Nephron (organoid): ENCODE data around the gene ASXL1.
"Not testable (repeated sequence)": the region's sequence is repeated elsewhere in the genome, so short reads cannot be mapped to it uniquely, and the experiment has no call there.

Experiments used
- H3K27ac Mint-ChIP-seq, 3 experiments: 2 replicates each; pipeline ENCODE4 v1.8.0; 2020; ENCODE audit warnings: mixed read lengths in 3 of 3, mild to moderate bottlenecking in 2 of 3, moderate library complexity in 1 of 3
- H3K27me3 Mint-ChIP-seq: 2 replicates; pipeline ENCODE4 v1.8.0; 2021; ENCODE audit warnings: low read depth, mild to moderate bottlenecking, moderate library complexity, mixed read lengths
- H3K36me3 Mint-ChIP-seq: 2 replicates; pipeline ENCODE4 v1.8.0; 2020; ENCODE audit warnings: low read depth, mixed read lengths
- H3K4me1 Mint-ChIP-seq: 2 replicates; pipeline ENCODE4 v1.8.0; 2020; ENCODE audit warnings: mixed read lengths
- H3K4me3 Mint-ChIP-seq, 3 experiments: 2 replicates each; pipeline ENCODE4 v1.8.0; 2020; ENCODE audit warnings: mild to moderate bottlenecking in 3 of 3, mixed read lengths in 3 of 3, moderate library complexity in 2 of 3
- H3K9me3 Mint-ChIP-seq: 2 replicates; pipeline ENCODE4 v1.8.0; 2020; ENCODE audit warnings: mixed read lengths
- TF ChIP-seq, protein P1 (sequence below), 3 experiments: fragments of 200-600 bp; sonication (generic); IDR thresholded peaks; one replicate each; pipeline ENCODE4 v1.5.0; 2021; ENCODE audit warnings: antibody characterized with exemption in 3 of 3; ENCODE audit not compliant: unreplicated experiment in 3 of 3

ASXL1 gene

GRCh38 chr20:32316667-32317066 is 41.5 kb upstream of the ASXL1 start:
- TF ChIP-seq, protein P1, sequence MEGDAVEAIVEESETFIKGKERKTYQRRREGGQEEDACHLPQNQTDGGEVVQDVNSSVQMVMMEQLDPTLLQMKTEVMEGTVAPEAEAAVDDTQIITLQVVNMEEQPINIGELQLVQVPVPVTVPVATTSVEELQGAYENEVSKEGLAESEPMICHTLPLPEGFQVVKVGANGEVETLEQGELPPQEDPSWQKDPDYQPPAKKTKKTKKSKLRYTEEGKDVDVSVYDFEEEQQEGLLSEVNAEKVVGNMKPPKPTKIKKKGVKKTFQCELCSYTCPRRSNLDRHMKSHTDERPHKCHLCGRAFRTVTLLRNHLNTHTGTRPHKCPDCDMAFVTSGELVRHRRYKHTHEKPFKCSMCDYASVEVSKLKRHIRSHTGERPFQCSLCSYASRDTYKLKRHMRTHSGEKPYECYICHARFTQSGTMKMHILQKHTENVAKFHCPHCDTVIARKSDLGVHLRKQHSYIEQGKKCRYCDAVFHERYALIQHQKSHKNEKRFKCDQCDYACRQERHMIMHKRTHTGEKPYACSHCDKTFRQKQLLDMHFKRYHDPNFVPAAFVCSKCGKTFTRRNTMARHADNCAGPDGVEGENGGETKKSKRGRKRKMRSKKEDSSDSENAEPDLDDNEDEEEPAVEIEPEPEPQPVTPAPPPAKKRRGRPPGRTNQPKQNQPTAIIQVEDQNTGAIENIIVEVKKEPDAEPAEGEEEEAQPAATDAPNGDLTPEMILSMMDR (IDR thresholded peaks at IDR 0.05; ENCODE audit: unreplicated experiment in 3 of 3) = no peak
- H3K9me3 Mint-ChIP-seq = no peaks in the 10 kb centered on the region
- H3K4me3 Mint-ChIP-seq = no peak overlapping the region

GRCh38 chr20:32319100-32319499 is 39.0 kb upstream of the ASXL1 start:
- Mint-ChIP-seq H3K36me3 (peaks cover 40% of the 10 kb centered on the region), H3K9me3 (no peaks in the 10 kb centered on the region), H3K4me1 (peaks cover 17% of the 10 kb centered on the region), H3K27me3 (no peaks in the 10 kb centered on the region), H3K27ac (no peak overlapping the region), H3K4me3 (no peak overlapping the region)
- TF ChIP-seq, protein P1 (IDR thresholded peaks at IDR 0.05; ENCODE audit: unreplicated experiment in 3 of 3) = no peak

More at GRCh38 chr20:32316667-32317066, 41.5 kb upstream of the ASXL1 start:
- Mint-ChIP-seq H3K36me3 (peaks cover 52% of the 10 kb centered on the region), H3K27ac (peak overlapping the region; percentile 76 to 86 (median 81)), H3K4me1 (peaks cover 17% of the 10 kb centered on the region), H3K27me3 (no peaks in the 10 kb centered on the region)

DNA sequence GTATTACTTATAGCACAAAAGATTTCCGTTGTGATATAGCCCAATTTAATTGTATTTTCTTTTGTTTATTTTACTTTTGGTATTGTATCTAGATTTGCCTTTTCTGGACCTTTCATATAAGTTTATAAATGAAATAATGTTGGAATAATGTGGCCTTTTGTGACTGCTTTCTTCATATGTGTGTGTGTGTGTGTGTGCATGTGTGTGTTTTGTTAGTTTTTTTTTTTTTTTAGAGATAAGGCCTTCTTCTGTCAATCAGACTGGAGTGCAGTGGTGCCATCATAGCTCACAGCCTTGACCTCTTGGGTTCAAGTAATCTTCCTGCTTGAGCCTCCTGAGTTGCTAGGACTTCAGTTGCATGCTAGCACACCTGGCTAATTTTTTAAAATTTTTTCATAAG is 37.8 kb upstream of the ASXL1 start:
- H3K27ac Mint-ChIP-seq = no peak overlapping the region
- TF ChIP-seq, protein P1 (IDR thresholded peaks at IDR 0.05; ENCODE audit: unreplicated experiment in 3 of 3) = no peak
- no peaks in the 10 kb centered on the region for H3K9me3 Mint-ChIP-seq
- H3K27me3 Mint-ChIP-seq = no peaks in the 10 kb centered on the region
- no peak overlapping the region for H3K4me3 Mint-ChIP-seq
- H3K4me1 Mint-ChIP-seq = peaks cover 10% of the 10 kb centered on the region
- peaks cover 32% of the 10 kb centered on the region for H3K36me3 Mint-ChIP-seq

GRCh38 chr20:32321390-32321789 is 36.7 kb upstream of the ASXL1 start:
- TF ChIP-seq, protein P1 (IDR thresholded peaks at IDR 0.05; ENCODE audit: unreplicated experiment in 3 of 3) = no peak
- Mint-ChIP-seq H3K4me1 (peaks cover under 1% of the 10 kb centered on the region), H3K36me3 (peaks cover 25% of the 10 kb centered on the region), H3K4me3 (no peak overlapping the region), H3K27ac (no peak overlapping the region), H3K27me3 (no peaks in the 10 kb centered on the region), H3K9me3 (no peaks in the 10 kb centered on the region)

- not testable (repeated sequence) for H3K4me1 Mint-ChIP-seq, H3K27ac Mint-ChIP-seq, H3K9me3 Mint-ChIP-seq, H3K27me3 Mint-ChIP-seq, H3K4me3 Mint-ChIP-seq
- H3K36me3 Mint-ChIP-seq = peaks cover 25% of the 10 kb centered on the region
These were observed 35.9 kb upstream of the ASXL1 start for GRCh38 chr20:32322260-32322659.

DNA sequence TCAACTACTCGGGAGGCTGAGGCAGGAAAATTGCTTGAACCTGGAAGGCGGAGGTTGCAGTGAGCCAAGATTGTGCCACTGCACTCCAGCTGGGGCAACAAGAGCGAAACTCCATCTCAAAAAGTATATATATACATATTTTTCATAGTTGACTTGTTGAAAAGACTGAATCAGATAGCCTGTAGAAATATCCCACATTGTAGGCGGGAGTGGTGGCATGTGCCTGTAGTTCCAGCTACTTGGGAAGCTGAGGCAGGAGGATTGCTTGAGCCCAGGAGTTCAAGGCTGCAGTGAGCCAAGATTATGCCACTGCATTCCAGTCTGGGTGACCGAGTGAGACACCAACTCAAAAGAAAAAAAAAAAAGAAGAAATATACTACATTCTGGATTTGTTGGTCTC is 34.4 kb upstream of the ASXL1 start:
- not testable (repeated sequence) for H3K27ac Mint-ChIP-seq, H3K27me3 Mint-ChIP-seq, H3K9me3 Mint-ChIP-seq, H3K4me3 Mint-ChIP-seq, H3K4me1 Mint-ChIP-seq
- peaks cover 24% of the 10 kb centered on the region for H3K36me3 Mint-ChIP-seq

DNA sequence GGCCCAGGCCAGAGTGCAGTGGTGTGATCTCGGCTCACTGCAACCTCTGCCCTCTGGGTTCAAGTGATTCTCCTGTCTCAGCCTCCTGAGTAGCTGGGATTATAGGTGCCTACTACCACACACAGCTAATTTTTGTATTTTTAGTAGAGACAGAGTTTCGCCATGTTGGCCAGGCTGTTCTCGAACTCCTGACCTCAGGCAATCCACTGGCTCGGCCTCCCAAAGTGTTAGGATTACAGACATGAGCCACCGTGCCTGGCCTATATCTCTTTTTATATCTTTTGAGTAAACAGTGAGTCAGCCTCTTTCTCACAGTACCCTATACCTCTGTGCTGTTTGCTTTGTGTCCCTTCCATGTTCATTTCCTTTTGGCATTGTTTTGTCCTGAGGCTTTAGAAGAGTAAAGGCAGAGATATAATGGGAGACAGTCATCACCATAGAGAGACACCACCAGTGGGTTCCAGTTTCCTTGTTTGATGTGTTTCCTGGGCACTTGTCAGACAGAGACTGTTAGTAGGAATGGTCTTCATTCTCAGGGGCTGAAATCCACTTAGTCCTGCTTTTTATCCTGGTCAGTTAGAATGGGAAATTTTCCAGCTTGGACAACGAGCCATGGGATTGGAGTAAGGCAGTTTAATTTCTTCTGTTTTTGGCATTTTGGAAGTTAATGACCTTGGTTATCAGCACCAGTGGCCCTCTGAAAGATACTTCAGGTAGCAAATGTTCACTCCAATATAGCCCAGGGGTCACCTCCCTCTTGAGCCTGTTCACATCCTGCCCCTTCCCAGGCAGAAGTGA is 32.2 kb upstream of the ASXL1 start:
- H3K9me3 Mint-ChIP-seq = no peaks in the 10 kb centered on the region
- no peak overlapping the region for H3K27ac Mint-ChIP-seq
- H3K27me3 Mint-ChIP-seq = no peaks in the 10 kb centered on the region
- H3K4me1 Mint-ChIP-seq = no peaks in the 10 kb centered on the region
- no peak overlapping the region for H3K4me3 Mint-ChIP-seq
- H3K36me3 Mint-ChIP-seq = peaks cover 26% of the 10 kb centered on the region
- TF ChIP-seq, protein P1 (IDR thresholded peaks at IDR 0.05; ENCODE audit: unreplicated experiment in 3 of 3) = no peak
